ENCODE data around the gene FBLN1. TPM values are rescaled to one million over a fixed set of nuclear protein-coding genes. Genes with fewer than 3 reads are reported as not detected.

Gene FBLN1
- total and polyA plus RNA-seq, 2 of the 13 experiments (the other 11 are each of a cell fraction or from before 2014, with no cell fraction given) = 37.3 to 103 TPM

GRCh38 chr22:45640941-45641621 is 138.4 kb downstream of the FBLN1 start:
- Histone ChIP-seq H3K4me2 (ENCODE audit: low read depth, low read length) (no peak overlapping the region), H3K27ac (ENCODE audit: extremely low read length, insufficient read depth, low read length) (no peak overlapping the region), H3K4me3 (replicated peaks in 1 of 3; ENCODE audit: insufficient read depth in 1 of 3, low read depth in 2 of 3, low read length in 3 of 3) (no peak overlapping the region), H3K9ac (ENCODE audit: insufficient read depth, low read depth, low read length) (no peak overlapping the region), H3K36me3 (replicated peaks in 1 of 2; ENCODE audit: control insufficient read depth in 1 of 2, insufficient read depth in 2 of 2, low read length in 2 of 2) (no peaks in the 10 kb centered on the region), H3K79me2 (ENCODE audit: insufficient read depth, low read length) (no peaks in the 10 kb centered on the region), H2AFZ (ENCODE audit: low read length) (no peak overlapping the region), H3K9me3 (ENCODE audit: low read length) (no peaks in the 10 kb centered on the region), H3K4me1 (ENCODE audit: insufficient read depth, low read length) (peaks cover 74% of the 10 kb centered on the region), H3K27me3 (ENCODE audit: control insufficient read depth in 1 of 2, insufficient read depth in 2 of 2, low read length in 2 of 2) (no peaks in the 10 kb centered on the region; a peak in 1 of 5 replicates), H4K20me1 (ENCODE audit: insufficient read depth, low read length) (no peaks in the 10 kb centered on the region)
- ATAC-seq = no peak
- FAIRE-seq = no peak
- POLR2A ChIA-PET = no interaction called here
- TF ChIP-seq ZNF768 (CRISPR knock-in tag; IDR thresholded peaks at IDR 0.05) (peak; percentile 97), LCORL (IDR thresholded peaks at IDR 0.05) (no peak), LCORL (CRISPR knock-in tag; IDR thresholded peaks at IDR 0.05) (no peak), AGO2 (optimal IDR thresholded peaks at IDR 0.05; ENCODE audit: low read depth, low read length) (no peak), MNT (IDR thresholded peaks at IDR 0.05) (no peak), YEATS2 (CRISPR knock-in tag; IDR thresholded peaks at IDR 0.05; ENCODE audit: borderline replicate concordance) (no peak)
- 81% methylated on average over 17 of the region's 24 CpGs for WGBS (ENCODE audit: low lambda C conversion rate)
- DNase-seq (ENCODE audit: low spot score) = no peak
- intact Hi-C loops (cut with micrococcal nuclease; ENCODE audit: unreplicated experiment) (loop anchor here (10.0 kb wide), 2 partner anchors 184 to 224 kb away; no protein-coding TSS in a partner anchor), in situ Hi-C loops (cut with HindIII; ENCODE audit: extremely low pct_ligation_motif_present, low pct_unique_long_range_greater_than_20kb) (loop anchor here (5.0 to 25.0 kb wide), 3 partner anchors 64 to 471 kb away; no protein-coding TSS in a partner anchor)
- BruUV-seq (replicated peaks) = no TSS peak
- CTCF ChIA-PET (ENCODE audit: low intra/inter-chr PET ratio, low total read pairs) = no interaction called here

GRCh38 chr22:45642986-45643385 is 140.3 kb downstream of the FBLN1 start:
- in situ Hi-C loops (cut with HindIII; ENCODE audit: extremely low pct_ligation_motif_present, low pct_unique_long_range_greater_than_20kb) = loop anchor here (5.0 to 25.0 kb wide), 3 partner anchors 66 to 469 kb away; no protein-coding TSS in a partner anchor
- TF ChIP-seq ZBTB39 (CRISPR knock-in tag; IDR thresholded peaks at IDR 0.05) (no peak), HES4 (CRISPR knock-in tag; IDR thresholded peaks at IDR 0.05; ENCODE audit: borderline replicate concordance) (no peak), HMG20A (CRISPR knock-in tag; IDR thresholded peaks at IDR 0.05; ENCODE audit: borderline replicate concordance) (no peak), ZNF230 (CRISPR knock-in tag; IDR thresholded peaks at IDR 0.05) (no peak), POGZ (CRISPR knock-in tag; IDR thresholded peaks at IDR 0.05) (no peak), MXD1 (CRISPR knock-in tag; IDR thresholded peaks at IDR 0.05) (no peak), ZNF564 (CRISPR knock-in tag; IDR thresholded peaks at IDR 0.05) (no peak), ZNF772 (CRISPR knock-in tag; IDR thresholded peaks at IDR 0.05) (no peak), SAP130 (CRISPR knock-in tag; IDR thresholded peaks at IDR 0.05; ENCODE audit: low read depth) (no peak)

More at GRCh38 chr22:45642986-45643385, 140.3 kb downstream of the FBLN1 start:
- intact Hi-C loops (cut with micrococcal nuclease; ENCODE audit: unreplicated experiment) = loop anchor here (10.0 kb wide), 2 partner anchors 182 to 222 kb away; no protein-coding TSS in a partner anchor
- 10% methylated on average over 2 of the region's 2 CpGs for WGBS (ENCODE audit: low lambda C conversion rate)
- FAIRE-seq (no peak), DNase-seq (ENCODE audit: low spot score) (no peak), ATAC-seq (no peak)
- no peak overlapping the region for H3K4me2 ChIP-seq (ENCODE audit: low read depth, low read length)
- no peaks in the 10 kb centered on the region for H3K9me3 ChIP-seq (ENCODE audit: low read length)
- POLR2A ChIA-PET = no interaction called here
- H3K36me3 ChIP-seq (replicated peaks in 1 of 2; ENCODE audit: control insufficient read depth in 1 of 2, insufficient read depth in 2 of 2, low read length in 2 of 2) = no peaks in the 10 kb centered on the region
- no peak overlapping the region for H3K4me3 ChIP-seq (replicated peaks in 1 of 3; ENCODE audit: insufficient read depth in 1 of 3, low read depth in 2 of 3, low read length in 3 of 3)
- H3K79me2 ChIP-seq (ENCODE audit: insufficient read depth, low read length) = no peaks in the 10 kb centered on the region
- CTCF ChIA-PET (ENCODE audit: low intra/inter-chr PET ratio, low total read pairs) = no interaction called here
- peaks cover 78% of the 10 kb centered on the region for H3K4me1 ChIP-seq (ENCODE audit: insufficient read depth, low read length)
- no peak overlapping the region for H3K27ac ChIP-seq (ENCODE audit: extremely low read length, insufficient read depth, low read length)
- BruUV-seq (replicated peaks) = no TSS peak
- no peaks in the 10 kb centered on the region; a peak in 1 of 5 replicates for H3K27me3 ChIP-seq (ENCODE audit: control insufficient read depth in 1 of 2, insufficient read depth in 2 of 2, low read length in 2 of 2)
- no peaks in the 10 kb centered on the region for H4K20me1 ChIP-seq (ENCODE audit: insufficient read depth, low read length)
- H3K9ac ChIP-seq (ENCODE audit: insufficient read depth, low read depth, low read length) = no peak overlapping the region
- H2AFZ ChIP-seq (ENCODE audit: low read length) = no peak overlapping the region

Data from HepG2 (cell line).